Measurements from ENCODE around the gene XPNPEP1.

Gene XPNPEP1

DNA sequence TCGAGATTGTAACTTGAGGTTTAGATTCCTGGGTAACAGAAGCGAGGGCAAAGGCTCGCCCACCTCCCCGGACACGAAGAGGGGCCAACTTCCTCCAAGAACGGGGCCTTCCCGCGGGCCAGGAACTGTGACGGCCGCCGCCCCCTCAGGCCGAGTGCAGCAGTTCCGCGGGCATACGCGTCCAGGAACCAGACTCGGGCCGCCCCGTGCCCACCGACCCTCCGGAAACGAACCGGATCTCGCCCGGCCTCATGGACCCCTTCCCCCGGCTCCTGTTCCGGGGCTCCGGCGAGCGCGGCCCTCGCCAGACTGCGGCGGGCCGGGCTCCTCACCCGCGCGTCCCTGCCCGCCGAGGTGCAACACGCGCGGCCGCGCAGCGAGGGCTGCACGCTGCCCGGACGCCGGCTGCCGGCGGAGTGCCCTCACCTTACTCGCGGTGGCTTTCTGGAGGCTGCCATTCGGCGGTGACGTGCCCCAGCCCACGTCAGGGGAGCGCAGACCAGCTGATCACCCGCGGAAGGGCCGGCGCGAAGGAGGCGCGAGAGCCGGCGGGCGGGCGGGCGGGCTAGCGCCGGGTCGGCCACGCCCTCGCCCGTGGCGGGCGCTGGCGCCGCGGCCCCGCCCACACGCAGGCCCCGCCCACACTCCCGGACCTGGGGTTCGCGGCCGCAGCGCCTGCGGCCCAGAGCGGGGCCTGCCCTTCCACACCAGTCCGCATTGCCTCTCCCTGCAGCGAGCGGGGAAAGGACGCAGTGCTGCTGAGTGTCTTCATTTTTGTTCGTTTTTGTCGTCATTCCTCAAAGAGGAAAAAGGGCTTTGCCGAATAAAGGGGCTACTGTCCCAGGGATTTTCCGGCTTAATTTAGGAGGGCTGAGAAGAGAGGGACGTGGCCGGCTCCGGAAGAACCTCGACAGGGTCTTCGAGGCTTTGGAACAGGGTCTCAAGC is at the start of gene XPNPEP1:
Gene XPNPEP1 (minus strand): TSS at position 536 of the 946 bp plus-strand sequence. CDS start 78 bp downstream, at position 458.
- no peak for DNase-seq

DNA sequence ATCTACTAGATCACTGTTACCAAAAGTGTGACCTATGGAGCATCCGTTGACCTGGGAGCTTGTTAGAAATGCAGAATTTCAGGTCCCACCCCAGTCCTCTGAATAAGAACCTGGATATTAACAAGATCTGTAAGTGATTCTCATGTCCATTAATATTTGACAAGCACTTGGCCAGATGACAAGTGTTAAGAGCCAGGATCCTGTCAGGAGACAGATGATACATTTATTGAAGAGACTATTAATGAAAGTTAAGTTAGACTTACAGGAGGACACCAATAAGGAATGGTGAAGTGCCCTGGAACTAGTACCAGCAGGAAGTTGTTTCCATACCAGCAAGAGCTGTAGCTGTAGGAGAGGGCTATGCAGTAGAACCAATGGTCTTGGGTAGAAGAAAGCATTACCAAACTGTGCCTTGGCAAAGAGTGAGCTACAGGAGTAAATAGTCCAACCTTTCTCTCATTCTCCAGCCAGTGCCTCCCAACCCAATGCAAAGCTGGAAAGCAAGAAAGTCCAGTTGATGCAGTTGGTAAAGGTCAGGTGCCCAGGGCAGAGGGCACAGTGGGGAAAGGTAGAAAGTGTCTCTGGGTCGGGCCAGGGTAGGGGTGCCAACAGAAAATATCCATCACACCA is 49.2 kb upstream of the XPNPEP1 start:
- DNase-seq: no peak

DNA sequence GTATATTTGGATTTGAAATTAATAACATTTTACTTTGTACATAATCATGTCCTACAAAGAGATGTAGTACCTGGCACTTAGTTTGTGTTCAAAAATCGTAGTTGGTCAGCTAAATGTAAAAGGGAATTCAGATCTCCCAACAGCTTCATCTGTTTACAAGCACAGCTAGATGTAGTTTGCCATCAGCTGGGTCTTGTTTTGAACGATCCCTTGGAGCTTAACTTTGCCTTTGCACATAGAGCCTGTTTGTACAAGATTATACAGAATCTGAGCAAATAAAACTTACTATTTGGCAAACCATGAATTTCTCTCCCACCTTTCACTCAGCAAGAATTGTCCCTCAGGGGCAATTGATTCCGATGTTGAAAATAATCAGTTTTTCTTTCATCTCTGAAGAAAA is 48.3 kb upstream of the XPNPEP1 start:
- no peak for DNase-seq

DNA sequence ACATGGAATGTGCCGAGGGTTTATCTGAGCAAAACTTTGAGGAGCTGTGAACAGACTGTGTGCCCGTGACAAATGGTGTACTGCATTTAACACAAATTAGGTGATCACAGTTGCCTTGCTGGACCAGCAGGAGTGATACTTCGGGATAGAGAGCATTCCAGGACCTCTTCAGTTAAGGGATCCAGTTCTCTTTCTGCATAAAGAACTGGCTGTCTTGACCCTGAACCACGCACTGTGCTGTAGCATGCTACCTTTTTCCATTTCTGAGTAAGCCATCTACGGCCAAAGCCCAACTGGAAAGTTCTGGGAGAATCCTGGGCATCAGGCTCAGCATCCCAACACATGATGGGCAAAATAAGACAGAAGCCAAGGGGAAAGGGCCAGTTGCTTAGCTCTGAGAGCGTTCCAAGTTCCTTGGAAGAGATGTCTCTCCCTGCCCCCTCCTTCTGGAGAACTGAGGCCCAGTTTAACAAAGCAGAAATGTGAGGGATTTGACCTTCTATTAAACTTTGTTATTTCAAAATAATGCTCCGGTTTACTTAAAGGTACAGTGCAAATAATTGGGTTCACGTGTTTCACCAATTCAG is 46.5 kb upstream of the XPNPEP1 start:
- DNase-seq: no peak

DNA sequence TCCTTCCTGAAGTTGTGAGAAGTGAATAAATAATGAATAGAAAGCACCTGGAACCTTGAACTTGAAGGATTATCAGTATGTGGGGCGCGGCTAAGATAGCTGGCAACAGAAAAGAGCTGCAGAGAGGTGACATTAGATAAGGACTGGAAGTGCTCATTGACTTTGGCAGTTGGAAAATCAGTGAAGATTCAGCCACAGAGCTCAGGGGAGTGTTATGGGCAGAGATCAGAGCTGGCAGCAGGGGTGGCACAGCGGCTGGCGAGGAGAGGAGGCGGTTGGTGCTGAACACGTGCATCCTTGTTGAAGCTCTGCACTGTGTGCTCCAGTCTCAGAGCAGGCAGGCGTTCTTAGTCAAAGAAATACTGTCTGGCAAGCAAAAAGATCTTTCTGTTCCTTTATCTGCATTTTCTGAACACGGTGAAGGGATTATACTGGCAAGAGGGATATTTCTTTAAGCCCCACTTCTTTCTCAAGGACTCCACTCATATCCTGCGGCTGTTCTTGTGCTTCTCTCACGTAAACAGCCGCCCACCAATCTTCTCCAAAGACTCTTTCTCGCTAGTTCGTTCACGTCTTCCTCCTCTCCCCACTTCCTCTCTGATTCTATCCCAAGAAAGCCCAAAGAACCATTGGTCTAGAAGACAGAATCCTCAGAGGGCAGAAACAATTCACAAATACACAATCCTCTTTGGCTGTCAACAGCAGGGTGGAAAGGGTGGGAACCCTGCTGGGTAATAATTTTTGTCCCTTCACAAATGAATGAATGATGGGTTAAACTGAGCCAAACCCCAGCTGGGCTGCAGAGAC is 45.8 kb upstream of the XPNPEP1 start:
- peak; percentile 45 for DNase-seq

DNA sequence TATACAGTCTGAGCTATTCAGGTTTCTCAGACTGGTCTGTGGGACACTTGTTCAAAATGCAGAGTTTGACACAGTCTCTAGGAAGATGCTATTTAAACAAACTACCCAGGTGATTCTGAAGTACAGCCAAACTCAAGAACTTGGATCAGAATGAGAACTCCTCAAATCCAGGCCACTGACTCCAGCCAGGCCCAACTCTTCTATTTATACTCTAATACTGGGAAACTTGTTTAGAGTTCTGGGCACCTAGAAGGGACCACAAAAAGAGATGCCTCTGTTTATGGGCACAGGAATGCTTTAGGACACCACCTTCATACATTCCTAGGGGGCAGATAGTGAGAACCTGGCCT is 44.4 kb upstream of the XPNPEP1 start:
- no peak for DNase-seq

DNA sequence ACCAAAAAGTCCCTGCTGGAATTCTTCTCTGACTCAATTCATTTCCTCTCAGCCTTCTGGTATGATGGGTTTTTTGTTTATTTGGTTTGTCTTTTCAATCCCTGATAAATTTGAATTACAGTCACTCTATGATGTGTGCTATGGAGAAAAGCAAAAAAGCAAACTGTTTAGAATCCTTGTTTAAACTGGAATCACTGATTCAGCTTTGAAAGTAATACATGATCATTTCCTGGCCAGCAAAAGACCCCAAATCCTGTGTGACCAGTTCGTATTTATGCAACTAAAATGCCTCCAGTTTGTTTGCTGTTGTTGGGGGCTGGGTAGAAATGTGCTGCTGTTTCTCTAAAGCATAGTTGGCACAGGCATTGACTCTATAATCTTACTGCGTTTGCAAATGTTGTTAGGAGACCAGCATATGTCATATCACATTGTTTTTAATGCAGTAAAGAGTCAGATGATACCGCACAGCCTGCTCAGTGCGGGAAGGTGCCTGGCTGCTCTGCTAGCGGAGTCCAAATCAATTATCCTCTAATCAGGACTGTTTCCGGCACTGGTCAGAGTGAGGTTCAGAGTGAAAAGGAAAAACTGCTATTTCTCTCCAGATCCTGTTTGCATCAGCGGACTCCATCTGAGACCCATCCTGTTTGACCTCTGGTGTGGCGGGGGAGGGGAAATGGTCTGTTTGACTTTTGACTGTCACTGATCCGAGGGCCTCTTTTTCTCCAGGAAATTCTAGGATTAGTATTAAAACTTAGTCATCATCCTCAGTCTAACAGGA is 43.8 kb upstream of the XPNPEP1 start:
- no peak for DNase-seq

DNA sequence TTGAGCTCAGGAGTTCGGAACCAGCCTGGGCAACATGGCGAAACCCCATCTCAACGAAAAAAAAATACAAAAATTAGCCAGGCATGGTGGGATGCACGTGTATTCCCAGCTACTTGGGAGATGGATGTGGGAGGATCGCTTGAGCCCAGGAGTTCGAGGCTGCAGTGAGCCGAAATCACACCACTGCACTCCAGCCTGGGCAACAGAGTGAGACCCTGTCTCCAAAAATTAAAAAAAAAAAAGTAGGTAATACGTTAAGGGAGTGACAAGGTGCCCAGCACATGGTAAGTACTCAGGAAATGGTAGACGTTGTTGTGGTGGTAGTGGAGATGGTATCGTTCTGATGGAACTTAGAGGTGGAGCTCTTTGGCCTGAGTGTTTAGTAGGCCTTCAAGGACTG is 41.0 kb upstream of the XPNPEP1 start:
- DNase-seq: no peak

DNA sequence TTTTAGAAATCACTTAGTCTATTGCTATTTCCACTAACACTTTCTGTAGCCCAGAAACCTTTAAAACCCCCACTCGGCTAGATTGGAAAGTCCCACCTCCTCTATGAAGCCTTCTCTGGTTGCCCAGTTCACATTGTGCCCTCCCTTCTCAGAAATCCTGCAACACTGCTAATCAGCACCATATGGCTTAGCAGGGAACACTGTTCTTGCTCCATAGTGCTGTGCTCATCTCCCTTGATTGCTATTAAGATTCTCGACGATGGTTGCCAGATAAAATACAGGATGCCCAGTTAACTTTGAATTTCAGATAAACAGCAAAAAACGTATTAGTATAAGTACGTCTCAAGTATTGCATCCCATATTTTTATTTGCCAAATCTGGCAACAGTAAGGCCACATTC is 40.1 kb upstream of the XPNPEP1 start:
- DNase-seq: no peak

DNA sequence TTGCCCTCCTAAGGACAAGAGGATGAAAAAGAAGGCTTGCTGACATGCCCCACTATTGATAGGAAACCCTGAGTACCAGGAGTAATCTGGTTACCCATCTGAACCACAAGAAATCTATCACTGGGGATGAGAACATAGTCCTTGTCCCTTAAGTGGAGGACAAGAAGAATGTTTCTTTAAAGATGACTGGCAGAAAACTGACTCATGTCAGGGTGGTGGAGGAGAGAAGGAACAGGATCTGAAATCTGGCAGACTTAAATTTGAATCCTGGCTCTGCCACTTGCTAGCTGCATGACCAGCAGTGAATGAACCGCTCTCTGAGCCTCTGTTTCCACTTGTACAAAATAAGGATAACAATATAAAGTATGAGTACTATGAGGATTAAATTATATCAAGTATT is 38.9 kb upstream of the XPNPEP1 start:
- no peak for DNase-seq

DNA sequence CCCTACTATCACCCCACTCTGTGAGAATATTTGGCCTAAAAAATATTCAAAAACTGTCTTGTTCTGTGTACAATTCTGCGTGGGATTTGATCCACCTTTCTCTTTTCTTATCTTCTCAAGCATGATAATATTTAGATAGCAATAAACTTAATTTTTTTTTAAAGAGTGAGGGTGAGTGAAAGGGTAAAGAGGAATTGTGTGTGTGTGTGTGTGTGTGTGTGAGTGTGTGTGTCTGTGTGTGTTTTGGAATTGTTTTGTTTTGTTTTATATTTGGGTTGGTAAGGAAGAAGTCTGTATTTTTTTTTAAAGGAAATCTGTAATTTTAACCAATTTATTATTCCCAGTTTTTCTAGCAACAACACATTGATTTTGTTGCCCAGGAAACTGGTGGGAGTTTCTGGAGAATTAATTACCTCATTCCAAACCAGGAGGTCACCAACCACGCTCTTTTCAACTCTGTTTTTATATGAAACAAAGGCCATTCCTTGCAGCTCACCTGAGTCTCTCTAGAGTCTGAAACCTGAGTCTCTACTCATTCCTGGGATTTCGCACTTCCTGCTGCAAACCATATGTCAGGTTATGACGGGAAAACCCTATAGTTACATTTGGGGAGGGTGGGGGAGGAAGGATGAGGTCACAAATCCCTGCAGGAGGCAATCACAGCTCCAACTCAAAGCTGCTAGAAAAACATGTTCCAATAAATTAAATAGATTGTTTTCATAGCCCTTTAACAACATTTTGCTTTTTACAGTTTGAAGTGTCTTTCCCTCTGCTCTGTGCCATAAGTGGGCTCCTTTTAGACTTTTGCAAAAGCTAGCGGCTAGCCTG is 38.1 kb upstream of the XPNPEP1 start:
- no peak for DNase-seq

DNA sequence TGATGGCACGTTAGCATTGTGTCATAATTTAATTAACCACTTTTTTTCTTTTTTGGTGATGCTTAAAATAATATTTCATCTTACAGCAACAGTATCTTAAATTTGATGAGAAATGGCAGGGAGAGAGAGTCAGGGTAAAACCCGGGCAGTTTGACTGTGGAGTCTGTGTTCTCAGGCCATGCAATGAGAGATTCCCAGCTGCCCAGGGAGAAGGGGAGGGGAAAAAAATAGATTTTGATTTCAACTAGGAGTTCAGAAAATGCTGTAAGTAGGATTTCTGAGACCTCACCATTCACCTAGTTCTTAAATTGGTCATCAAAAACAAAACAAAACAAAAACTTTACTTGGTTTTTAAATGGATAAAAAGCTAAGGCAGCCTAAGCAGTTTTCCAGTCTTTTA is 37.4 kb upstream of the XPNPEP1 start:
- DNase-seq: no peak

DNA sequence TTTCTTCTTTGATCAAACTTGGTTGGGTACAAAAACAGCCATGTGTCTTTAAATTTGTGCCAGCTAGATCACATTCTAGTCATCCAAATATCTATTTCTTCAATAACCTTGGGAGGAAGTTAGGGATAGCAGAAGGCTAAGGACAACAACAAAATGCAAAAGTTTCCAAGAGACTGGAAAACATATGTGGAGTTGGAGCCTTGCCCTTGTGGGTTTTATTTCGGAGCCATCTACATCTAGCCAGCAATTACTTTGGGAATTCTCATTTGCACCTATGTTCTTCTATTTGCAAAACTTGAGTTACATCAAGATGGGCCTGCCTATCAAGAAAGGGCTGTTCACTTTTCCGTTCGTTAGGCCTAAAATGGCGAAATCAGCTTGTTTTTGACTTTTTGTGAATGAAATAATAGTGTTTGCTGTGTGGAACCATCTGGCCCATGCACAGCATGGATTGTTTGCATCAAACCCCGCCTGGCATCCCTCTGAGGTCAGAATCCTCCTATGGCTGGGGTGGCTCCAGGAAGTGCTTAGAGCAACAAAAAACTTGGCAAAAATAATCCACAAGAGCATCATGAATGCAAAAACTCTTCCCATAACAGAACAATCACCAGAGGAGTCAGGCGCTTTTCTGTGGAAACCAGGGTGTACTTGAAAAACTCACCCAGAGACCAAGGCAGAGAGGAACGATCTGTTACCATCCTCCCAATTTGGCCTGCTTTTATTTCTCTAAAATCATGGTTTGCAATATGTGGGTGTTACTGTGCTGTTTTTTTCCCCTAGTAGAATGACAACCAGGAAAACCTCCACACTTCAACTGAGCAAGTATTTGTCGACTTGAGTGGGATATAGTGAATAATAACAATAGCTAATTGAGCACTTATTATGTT is 36.2 kb upstream of the XPNPEP1 start:
- DNase-seq: no peak

DNA sequence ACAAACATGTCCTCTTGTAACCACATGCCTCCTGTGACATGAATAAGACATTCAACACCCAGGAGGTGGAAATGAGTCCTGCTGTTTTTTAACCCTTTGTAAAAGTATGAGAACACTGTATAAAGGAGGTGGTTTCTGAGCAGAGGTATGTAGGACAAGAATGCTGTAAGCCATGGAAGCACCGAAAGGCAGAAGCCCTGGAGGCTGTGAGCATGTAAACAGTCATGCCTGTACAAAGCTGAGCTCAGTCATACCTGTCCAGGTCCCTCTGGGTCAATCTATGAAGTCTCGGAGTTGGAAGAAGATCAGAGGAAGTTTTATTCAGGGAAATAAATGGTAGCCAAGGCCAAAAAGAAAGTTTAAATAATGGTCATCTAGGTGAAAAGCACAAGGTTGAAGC is 34.7 kb upstream of the XPNPEP1 start:
- no peak for DNase-seq

DNA sequence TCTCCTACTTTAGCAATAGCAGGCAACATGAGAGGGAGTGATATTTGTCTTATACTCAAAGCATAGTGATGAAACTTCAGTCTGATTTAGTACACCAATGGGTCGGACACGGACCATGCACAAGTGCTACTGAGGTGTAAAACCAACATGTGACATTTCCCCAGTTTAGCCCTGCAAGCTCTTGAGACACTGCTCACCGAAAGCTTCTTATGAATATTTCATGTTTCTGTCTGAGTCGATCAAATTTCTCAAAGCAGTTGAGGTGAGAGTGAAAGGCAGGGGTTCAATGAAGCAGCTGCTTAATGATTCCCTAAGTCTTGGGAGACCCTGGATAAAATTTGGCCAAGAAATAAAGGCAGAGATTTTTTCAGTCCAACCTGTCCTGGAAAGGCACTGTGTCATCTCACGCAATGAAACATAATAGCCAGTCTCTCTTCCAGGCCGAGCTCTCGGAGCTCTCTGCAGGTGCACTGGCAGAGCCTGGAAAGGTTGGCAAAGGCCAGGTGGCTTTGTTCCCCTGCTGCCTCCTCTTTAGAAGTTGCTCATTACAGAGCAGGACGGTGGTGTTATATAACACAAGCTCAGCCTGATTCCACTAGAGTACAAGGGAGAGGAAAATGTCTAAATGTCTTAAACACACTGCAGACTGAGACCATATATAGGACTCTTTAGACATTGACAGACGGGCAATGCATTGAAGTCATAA is 33.9 kb upstream of the XPNPEP1 start:
- DNase-seq: no peak

DNA sequence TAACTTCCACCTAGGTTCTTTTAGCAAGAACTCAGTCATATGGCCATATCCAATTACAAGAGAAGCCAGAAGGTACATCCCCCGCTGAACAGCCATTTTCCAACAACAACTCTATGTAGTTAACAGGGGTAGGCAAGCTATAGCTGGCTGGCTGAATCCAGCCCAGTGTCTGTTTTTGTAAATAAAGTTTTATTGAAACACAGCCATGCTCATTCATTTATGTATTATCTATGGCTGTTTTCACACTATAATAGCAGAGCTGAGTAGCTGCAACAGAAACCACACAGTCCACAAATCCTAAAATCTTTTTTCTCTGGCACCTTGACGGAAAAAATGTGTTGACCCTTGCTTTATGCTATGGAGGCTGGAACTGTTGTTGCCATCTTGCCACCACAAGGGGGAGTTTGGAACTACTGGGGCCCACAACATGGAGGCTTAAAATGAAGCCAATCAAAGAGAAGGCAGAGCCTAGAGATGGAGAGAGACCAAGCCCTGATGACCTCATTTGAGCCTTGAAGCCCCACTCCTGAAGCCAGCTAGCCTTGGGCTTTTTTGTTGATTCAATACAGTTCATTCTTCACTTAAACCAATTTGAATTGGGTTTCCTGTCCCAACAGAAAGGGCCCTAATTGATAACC is 33.3 kb upstream of the XPNPEP1 start:
- DNase-seq: no peak

DNA sequence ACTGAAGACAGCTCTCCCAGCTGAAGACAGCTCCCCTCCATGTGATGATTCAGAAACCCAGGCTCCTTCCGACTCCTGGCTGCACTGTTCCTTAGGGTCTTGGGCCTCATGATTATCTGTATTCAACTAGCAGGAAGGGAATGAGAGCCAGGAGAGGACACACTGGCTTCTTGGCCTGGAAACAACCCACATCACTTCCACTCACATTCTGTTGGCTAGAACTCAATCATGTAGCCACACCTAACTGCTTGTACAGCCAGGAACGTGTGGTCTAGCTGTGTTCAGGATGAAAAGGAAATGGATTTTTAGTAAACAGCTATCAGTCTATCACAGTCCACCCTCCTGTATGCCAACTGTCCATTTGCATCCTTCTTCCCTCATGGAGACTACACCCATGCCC is 30.5 kb upstream of the XPNPEP1 start:
- DNase-seq: no peak

DNA sequence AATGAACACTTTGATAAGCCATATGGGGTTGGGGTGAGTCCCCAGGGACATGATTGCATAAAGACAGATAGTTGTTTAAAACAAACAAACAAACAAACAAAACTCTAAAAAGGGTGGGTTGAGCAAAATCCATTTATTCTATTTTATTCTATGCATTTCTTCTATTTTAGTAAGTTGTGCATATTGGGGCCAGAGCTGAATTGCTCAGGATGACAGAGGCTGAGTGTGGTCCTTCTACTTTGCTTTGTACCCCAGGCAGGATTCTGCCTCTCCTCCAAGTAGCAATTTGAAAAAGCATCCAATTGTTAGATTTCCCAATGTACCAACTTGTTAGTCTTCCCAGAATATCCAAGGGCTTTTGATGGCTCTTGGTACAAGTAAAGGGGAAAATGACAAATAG is 29.2 kb upstream of the XPNPEP1 start:
- no peak for DNase-seq

Measured in NCI-H524 treated with DMSO at 0.1 percent for 48 hours (cell line).